NCI-H748 (cell line): Measurements from ENCODE around the gene SNX8.
"Not testable (repeated sequence)": the region's sequence is repeated elsewhere in the genome, so short reads cannot be mapped to it uniquely, and the experiment has no call there.

Experiments used
- DNase-seq: peaks from one replicate; lab custom pipeline; 2025; ENCODE audit not compliant: unreplicated experiment; lab: John Stamatoyannopoulos, UW

The SNX8 gene, protein sequence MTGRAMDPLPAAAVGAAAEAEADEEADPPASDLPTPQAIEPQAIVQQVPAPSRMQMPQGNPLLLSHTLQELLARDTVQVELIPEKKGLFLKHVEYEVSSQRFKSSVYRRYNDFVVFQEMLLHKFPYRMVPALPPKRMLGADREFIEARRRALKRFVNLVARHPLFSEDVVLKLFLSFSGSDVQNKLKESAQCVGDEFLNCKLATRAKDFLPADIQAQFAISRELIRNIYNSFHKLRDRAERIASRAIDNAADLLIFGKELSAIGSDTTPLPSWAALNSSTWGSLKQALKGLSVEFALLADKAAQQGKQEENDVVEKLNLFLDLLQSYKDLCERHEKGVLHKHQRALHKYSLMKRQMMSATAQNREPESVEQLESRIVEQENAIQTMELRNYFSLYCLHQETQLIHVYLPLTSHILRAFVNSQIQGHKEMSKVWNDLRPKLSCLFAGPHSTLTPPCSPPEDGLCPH

DNA sequence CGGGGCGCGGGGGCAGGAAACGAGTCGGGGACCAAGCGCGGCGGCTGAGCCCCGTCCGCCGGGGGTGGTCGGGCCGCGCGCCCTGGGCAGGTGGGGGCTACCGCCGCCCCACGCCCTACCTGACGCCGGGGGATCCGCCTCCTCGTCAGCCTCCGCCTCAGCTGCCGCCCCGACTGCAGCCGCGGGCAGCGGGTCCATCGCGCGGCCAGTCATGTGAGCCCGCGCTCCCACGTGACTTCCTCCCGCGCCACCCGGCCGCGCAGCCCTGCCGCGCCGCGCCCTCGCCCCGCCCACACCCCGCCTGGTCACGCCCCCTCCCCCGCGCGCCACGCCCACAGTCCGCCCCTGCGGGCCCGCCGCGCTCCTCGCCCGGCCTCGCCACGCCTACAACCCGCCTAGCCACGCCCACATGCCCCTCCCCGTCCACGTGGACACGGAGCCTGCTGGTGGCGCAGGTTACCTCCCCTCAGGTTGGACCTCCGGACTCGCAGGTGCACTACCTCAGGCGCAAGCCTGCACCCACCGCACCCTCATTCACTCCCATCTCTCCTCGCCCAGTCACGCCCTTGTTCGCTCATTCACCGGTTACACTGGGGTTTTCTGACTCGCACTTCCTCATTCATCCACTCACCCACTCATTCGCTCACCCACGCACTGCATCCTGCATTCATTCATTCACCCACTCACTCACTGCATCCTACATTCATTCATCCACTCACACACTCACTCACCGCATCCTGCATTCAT is at the start of gene SNX8:
Gene SNX8, minus strand, starts transcription at position 233 of the 747 bp plus-strand sequence. Its CDS starts 20 bp downstream, at position 213.
- DNase-seq, result peak; percentile 96

DNA sequence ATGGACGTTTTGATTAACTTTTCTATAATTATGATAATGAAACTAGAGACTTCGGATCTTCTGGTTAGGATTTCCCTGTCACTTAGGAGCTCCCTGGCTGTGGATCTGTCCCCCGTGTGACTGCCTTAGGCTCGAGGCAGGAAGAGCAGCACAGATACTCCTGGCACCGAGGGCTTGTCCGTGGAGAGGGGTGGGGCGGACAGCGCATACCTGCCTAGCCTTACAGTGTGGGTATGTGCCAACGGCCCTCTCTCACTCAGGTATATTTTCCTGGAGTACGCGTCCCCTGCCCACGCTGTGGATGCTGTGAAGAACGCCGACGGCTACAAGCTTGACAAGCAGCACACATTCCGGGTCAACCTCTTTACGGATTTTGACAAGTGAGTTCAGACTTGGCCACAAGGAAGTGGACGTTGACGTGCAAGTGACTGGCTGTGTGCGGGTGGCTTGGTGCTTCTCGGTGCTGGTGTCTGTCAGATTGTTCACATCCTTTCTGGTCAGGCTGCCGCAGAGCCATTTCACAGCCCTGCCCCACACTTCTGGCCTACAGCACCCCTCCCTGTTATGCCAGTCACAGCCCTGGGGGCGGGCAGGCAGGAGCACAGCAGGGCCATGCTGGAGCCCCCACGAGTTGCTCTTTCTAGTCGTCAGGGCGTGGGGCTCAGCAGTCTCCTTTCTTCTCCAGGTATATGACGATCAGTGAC is 48.3 kb upstream of the SNX8 start:
- no peak for DNase-seq

DNA sequence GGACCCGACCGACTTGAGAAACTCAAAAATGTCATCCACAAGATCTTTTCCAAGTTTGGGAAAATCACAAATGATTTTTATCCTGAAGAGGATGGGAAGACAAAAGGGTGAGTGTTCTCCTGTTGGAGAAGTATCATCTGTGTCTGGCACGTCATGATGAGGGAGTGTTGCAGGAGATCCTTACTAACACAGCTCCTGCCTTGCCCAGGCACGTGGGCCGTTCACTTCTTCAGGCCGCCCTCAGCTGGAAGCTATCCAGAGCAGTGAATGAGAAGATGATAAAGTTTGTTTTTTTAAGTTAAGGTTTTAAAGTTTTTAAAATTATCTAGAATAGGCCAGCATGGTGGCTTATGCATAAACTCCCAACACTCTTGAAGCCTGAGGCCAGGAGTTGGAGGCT is 46.6 kb upstream of the SNX8 start:
- DNase-seq, result no peak

DNA sequence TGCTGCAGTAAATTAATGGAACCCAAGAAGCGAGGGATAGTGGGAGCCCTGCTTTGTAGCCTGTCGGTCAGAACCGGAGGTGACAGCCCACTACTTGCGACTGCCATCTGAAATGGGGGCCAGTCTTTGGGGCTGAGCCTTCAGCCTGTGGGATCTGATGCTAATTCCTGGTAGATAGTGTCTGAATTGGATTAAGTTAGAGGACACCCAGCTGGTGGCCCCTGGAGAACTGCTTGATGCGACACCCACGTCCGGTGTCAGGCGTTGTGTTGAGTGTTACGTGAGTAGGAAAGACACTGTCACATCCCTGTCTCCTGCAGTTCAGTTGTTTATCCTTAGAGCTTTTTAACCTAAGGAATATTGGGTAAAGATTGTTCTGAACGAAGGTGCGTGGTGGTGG is 45.4 kb upstream of the SNX8 start:
- no peak for DNase-seq

GRCh38 chr7:2358968-2359527 is 44.8 kb upstream of the SNX8 start:
- DNase-seq, result no peak

GRCh38 chr7:2357571-2357970 is 43.3 kb upstream of the SNX8 start:
- no peak for DNase-seq

- no peak for DNase-seq
These were observed 42.9 kb upstream of the SNX8 start for GRCh38 chr7:2357165-2357564.

- DNase-seq, result no peak
These were observed 41.4 kb upstream of the SNX8 start for GRCh38 chr7:2355705-2356008.

GRCh38 chr7:2354939-2355704 is 40.9 kb upstream of the SNX8 start:
- DNase-seq, result peak; percentile 27

DNA sequence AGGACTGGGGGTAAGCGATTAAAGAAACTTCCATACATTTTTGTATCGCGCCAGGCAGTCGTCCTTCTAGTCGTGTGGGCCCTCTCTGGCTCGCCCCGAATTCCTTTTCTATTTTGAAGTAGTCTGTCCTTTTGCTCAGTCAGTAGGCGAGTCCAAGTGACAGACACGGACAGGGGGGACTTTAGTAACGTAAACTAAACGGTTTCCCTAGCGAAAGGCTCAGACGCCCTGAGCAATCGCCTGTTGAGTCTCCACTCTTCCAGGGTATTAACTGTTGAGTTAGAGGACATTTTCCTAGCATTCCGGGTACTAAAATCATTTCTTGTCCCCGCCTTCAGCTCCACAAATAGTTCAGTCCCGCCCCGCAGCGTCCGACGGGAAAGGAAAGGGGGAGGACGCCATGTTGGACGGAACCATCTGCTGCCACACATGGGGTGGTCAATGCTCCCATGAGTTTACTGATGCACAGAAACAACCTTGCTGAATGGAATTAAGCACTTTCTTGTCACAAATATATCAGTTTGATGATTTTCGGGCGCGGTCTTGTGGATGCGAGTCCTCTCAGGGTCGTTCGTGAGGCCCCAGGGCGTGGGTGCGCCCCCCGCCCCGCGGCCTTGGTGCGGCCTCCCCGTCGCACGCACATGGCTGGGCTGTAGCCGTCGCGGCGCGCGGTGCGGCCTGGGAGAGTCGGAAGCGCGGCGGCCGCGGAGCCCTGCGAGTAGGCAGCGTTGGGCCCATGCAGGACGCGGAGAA is 40.1 kb upstream of the SNX8 start, which contains the start of gene EIF3B:
Gene EIF3B, plus strand, starts transcription at position 642 of the 753 bp plus-strand sequence. Its CDS starts 95 bp downstream, at position 737.
- DNase-seq, result peak; percentile 94

DNA sequence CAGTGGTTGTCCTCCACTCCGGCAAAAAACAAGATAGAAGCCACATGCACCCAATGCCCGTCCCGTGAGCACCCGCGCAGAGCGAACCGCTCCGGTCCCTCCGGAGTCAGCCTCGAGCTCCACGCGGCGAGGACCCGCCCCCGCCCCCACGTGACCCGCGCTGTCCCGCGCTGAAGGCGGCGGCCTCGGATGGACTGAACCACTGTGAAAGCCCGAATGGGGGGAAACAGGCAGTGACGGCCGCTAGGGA is 39.6 kb upstream of the SNX8 start:
- peak; percentile 88 for DNase-seq

GRCh38 chr7:2353113-2353935 is 39.1 kb upstream of the SNX8 start:
- DNase-seq, result peak; percentile 45

DNA sequence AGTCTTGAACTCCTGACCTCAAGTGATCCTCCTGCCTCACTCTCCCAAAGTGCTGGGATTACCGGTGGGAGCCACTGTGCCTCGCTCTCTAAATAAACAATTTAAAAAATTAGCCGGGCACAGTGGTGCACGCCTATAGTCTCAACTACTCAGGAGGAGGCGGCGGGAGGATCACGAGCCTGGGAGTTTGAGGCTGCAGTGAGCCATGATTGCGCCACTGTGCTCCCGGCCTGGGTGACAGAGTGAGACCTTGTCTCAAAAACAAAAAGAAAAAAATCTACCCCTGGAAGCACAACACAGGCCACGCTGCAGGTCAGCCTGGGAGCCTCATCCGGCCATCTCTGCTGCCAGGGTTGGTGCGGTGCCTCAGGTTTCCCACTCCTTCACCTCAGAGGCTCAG is 36.6 kb upstream of the SNX8 start:
- DNase-seq, result no peak

DNA sequence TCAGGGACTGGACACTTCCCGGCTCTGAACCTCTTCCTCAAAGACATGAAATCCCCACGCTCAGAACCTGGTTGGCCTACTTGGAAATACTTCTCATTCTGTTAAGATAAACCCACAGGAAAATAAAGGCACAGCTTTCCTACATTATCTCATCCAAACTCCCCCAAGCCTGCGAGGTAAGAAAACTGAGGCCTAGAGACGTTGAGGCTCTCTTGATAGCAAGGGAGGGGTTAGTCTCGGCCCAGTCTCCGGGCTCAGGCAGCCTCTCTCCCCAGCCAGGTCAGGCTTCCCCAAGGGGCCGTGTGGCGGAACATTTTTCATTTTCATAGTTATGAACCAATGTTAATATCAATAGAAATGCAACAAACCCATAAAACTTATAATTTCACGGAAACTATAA is 35.8 kb upstream of the SNX8 start:
- DNase-seq, result no peak

- not testable (repeated sequence) for DNase-seq
These were observed 33.3 kb upstream of the SNX8 start for GRCh38 chr7:2347351-2348063.

GRCh38 chr7:2336626-2337299 is 22.5 kb upstream of the SNX8 start:
- no peak for DNase-seq

DNA sequence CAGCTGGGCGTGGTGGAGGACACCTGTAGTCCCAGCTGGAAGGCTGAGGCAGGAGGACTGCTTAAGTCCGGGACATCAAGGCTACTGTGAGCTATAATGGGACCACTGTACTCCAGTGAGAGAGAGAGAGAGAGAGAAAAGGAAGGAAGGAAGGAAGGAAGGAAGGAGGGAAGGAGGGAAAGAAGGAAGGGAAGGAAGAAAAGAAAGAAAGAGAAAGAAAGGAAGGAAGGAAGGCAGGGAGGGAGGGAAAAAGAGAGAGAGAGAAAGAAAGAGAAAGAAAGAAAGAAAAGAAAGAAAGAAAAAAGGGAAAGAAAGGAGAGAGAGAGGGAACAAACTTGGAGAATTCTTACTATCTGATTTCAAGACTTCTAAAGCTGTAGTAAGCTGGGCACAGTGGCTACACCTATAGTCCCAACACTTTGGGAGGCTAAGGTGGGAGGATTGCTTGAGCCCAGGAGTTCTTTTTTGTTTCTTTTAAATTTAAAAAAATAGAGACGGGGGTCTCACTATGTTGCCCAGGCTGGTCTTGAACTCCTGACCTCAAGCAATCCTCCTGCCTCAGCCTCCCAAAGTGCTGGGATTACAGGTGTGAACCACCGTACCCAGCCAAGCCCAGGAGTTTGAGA is 18.5 kb upstream of the SNX8 start:
- DNase-seq, result not testable (repeated sequence)

DNA sequence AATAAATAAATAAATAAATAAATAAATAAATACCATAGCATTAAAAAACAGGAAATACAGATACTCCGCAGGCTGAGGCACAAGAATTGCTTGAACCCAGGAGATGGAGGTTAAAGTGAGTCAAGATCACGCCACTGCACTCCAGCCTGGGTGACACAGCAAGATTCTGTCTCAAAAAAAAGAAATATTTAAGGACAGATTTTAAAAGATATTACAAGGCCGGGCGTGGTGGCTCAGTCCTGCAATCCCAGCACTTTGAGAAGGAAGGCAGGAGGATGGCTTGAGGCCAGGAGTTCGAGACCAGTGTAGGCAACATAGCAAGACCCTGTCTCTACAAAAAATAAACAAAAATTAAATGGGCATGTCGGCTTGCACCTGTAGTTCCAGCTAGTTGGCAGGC is 17.5 kb upstream of the SNX8 start:
- DNase-seq, result no peak
